HG02642 (cell line): ENCODE results near the gene BEND6.
"Not testable (repeated sequence)": the region's sequence is repeated elsewhere in the genome, so short reads cannot be mapped to it uniquely, and the experiment has no call there.

Experiments
- ATAC-seq: cut with Tn5 transposase; IDR thresholded peaks from one replicate; pipeline ENCODE4 v1.9.1; 2021; ENCODE audit warnings: mild to moderate bottlenecking; ENCODE audit not compliant: unreplicated experiment, poor library complexity

BEND6 gene

GRCh38 chr6:57024321-57024720, 69.4 kb downstream of the BEND6 start:
- ATAC-seq = no peak

GRCh38 chr6:57024775-57025174, 69.9 kb downstream of the BEND6 start:
- ATAC-seq = no peak

GRCh38 chr6:57026001-57026400, 71.1 kb downstream of the BEND6 start:
- ATAC-seq = no peak

GRCh38 chr6:57027301-57027700, 72.4 kb downstream of the BEND6 start:
- ATAC-seq = no peak

GRCh38 chr6:57029213-57029612, 74.3 kb downstream of the BEND6 start:
- ATAC-seq = no peak

GRCh38 chr6:57033228-57033627, 78.3 kb downstream of the BEND6 start:
- ATAC-seq = no peak

GRCh38 chr6:57035549-57035948, 80.6 kb downstream of the BEND6 start:
- no peak for ATAC-seq

- ATAC-seq = no peak
Observed at GRCh38 chr6:57038906-57039305, 84.0 kb downstream of the BEND6 start.

- no peak for ATAC-seq
Observed at GRCh38 chr6:57040011-57040410, 85.1 kb downstream of the BEND6 start.

- ATAC-seq = not testable (repeated sequence)
Observed at GRCh38 chr6:57044061-57044460, 89.2 kb downstream of the BEND6 start.

- ATAC-seq = no peak
Observed at GRCh38 chr6:57044568-57044967, 89.7 kb downstream of the BEND6 start.

GRCh38 chr6:57046332-57047256, 91.7 kb downstream of the BEND6 start, which contains the start of gene KIAA1586:
Gene KIAA1586, plus strand, starts transcription at chr6:57046693. Its CDS starts 63 bp downstream, at chr6:57046756.
- peak; percentile 97 for ATAC-seq

GRCh38 chr6:57047257-57047585, 92.3 kb downstream of the BEND6 start:
- ATAC-seq = peak; percentile 24

GRCh38 chr6:57047859-57048258, 93.0 kb downstream of the BEND6 start:
- not testable (repeated sequence) for ATAC-seq

- ATAC-seq = no peak
Observed at GRCh38 chr6:57048577-57048976, 93.7 kb downstream of the BEND6 start.

GRCh38 chr6:57063847-57064246, 108.9 kb downstream of the BEND6 start:
- no peak for ATAC-seq

- no peak for ATAC-seq
Observed at GRCh38 chr6:57064809-57065208, 109.9 kb downstream of the BEND6 start.

- ATAC-seq = no peak
Observed at GRCh38 chr6:57068061-57068460, 113.2 kb downstream of the BEND6 start.

GRCh38 chr6:57069228-57069627, 114.3 kb downstream of the BEND6 start:
- ATAC-seq = no peak

- ATAC-seq = no peak
Observed at GRCh38 chr6:57069920-57070331, 115.0 kb downstream of the BEND6 start.

- no peak for ATAC-seq
Observed at GRCh38 chr6:57072108-57072507, 117.2 kb downstream of the BEND6 start.

- ATAC-seq = no peak
Observed at GRCh38 chr6:57074383-57074782, 119.5 kb downstream of the BEND6 start.
